ENCODE data around the gene TPRG1.

The TPRG1 gene

GRCh38 chr3:189349772-189350171 is 178.0 kb downstream of the TPRG1 start:
- DNase-seq = no peak

GRCh38 chr3:189353318-189353965 is 181.7 kb downstream of the TPRG1 start:
- DNase-seq = no peak

DNA sequence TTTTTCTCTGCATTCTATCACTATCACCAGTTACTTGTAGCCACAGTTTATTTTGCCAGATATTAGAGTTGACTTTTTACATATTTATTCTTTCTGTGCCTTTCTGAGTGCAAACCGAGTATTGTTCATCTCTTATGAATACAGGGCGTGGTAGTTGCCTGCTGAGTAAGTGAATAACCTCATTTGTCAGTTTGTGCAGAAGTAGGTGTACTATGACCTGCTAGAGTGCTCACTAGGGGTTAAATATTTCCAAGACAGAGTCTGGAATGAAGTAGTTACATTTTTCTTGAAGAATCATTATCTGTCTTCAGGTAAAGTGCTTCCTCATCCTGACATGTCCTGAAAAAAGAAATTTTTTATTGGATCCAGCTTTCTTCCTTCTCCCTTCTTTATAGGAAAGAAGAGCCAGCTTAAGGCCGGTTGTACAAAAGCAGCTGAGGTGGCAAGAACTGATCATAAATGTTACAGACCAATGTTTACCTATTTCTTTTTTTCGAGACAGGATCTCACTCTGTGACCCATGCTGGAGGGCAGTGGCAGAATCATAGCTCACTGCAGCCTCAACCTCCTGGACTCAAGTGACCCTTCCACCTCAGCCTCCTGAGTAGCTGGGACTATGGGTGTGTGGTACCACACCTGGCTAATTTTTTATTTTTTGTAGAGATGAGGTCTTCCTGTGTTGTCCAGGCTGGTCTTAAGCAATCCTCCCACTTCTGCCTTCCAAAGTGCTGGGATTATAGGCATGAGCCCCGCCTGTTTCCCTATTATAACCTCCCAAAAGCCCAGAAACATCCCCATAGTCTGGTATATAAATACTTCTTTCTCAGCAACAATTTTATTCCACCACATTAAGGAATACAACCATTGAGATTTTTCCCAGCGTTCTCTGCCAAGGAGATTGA is 182.5 kb downstream of the TPRG1 start:
- DNase-seq = no peak

DNA sequence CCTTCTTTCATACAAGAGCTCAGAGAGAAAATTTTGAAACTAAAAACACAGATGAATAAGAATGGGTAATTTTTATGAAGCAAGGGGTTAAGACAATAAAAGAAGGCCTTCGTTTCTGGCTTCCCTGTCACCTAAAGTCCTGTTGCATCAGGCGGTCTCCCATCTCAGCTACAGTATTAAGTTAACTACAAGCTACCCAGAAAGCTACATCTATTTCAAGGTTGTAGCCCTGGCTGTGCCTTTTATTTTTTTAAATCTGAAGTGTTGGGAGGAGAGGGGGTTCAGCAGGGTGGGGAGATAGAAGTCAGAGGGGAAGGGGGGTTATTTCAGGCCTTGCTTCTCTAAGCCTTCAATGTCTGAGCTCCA is 183.3 kb downstream of the TPRG1 start:
- DNase-seq = no peak

- DNase-seq = no peak
Measured at GRCh38 chr3:189355481-189356201, 183.9 kb downstream of the TPRG1 start.

DNA sequence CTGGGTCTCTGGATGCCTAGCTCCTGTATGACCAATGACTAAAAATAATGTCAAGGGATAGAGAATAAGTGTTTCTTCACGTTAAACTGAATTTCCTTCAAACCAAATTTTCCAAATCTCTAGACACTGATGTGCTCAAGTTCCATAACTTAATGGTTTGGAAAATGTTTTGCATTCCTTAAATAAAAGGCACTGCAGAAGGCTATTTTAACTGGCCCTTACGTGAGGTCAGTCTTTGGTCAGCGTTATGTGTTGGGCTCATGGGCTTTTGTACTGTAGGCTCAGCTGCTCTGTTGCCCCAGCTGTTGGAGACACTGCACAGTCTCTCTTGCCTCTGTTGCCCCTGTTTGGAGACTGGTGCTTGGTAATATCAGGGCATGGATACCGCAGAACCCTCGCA is 188.5 kb downstream of the TPRG1 start:
- DNase-seq = no peak

DNA sequence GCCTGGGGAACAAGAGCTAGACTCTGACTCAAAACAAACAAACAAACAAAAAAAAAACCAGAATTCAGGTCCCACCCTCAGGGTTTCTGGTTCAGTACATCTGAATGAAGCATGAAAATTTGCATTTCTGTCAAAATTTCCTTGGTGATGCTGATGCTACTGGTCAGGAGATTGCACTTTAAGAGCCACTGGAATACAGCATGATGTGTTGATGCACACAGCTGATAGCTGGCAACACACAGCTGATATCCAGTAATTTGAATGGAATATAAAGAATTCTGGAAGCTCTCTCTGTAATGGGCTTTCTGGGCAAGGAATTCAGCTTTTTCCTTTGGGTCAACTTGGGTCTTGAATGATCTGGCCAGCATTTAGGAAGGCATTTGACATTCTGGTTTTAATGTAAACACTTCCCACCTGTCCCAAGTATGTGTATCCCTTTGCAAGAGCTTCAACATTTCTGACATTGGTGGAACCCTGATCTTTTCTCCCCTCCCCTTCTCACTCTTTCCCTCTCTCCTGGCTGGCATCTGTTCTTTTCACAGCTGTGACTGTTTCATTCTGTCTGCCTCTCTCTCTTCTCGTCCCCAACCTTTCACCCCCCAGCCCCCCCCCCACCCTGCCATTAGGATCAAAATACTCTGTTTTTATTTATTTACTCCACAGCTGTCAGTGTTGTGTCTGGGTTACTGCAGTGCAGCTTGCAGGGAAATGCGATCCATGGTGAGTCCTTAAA is 189.5 kb downstream of the TPRG1 start:
- DNase-seq = no peak

GRCh38 chr3:189363590-189364255 is 192.0 kb downstream of the TPRG1 start:
- DNase-seq = peak in 5 of 58 donors; percentile 0 to 26 (median 11)

GRCh38 chr3:189365609-189366564 is 194.1 kb downstream of the TPRG1 start:
- DNase-seq = no peak

DNA sequence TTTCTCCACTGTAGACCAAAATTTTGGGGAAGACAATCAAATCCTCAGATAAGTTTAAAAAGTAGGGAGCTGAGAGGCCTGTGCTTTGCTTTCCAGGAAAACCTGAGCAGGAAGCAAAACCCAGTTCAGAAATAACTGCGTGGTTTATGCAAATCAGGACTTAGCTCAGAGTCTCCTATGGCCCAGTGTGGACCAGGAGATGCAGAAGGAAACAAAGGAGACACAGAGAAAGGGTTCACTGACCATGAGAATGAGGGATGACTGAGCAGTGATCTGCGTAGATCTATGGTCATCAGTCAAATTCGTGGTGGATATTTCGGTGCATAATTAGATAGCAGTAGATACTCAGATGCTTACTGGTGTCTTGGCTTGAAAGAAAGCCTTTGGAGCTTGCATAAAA is 196.6 kb downstream of the TPRG1 start:
- no peak for DNase-seq

GRCh38 chr3:189369636-189370035 is 197.9 kb downstream of the TPRG1 start:
- no peak for DNase-seq

GRCh38 chr3:189372243-189372642 is 200.5 kb downstream of the TPRG1 start:
- no peak for DNase-seq
